K562 (cell line): ENCODE measurements around the gene TSPAN32. TPM values are rescaled to one million over a fixed set of nuclear protein-coding genes. Genes with fewer than 3 reads are reported as not detected.

Experiments used
- CBX8 ChIP-seq: fragments of 200-600 bp; sonication (generic); IDR thresholded peaks from 2 replicates; pipeline ENCODE4 v1.6.1; 2012; ENCODE audit warnings: borderline replicate concordance, mixed run types, low read depth, mild to moderate bottlenecking, moderate library complexity, mixed read lengths, low read length, control low read depth, inconsistent platforms; ENCODE audit not compliant: poor library complexity, severe bottlenecking; ENCODE audit errors: extremely low read depth
- EWSR1 ChIP-seq: fragments of 450-650 bp; IDR thresholded peaks from 2 replicates; pipeline ENCODE4 v1.6.1; 2018; ENCODE audit warnings: borderline replicate concordance, mild to moderate bottlenecking, low read depth, moderate library complexity; ENCODE audit not compliant: partially characterized antibody
- MCM5 ChIP-seq: fragments of 450-650 bp; IDR thresholded peaks from 2 replicates; pipeline ENCODE4 v1.6.1; 2016; ENCODE audit warnings: low read depth
- polyA plus RNA-seq, 8 experiments: library from polyadenylated mRNA; depleted of rRNA in 4 of 8; stranded (reverse) in 5 of 8; unstranded in 3 of 8; fragments of >200 nt; fragmentation: Nextera tagmentation in 2 of 8; fragmentation: Illumina TruSeq in 1 of 8; extraction: Ambion mirVana in 2 of 8; extraction: Trizol in 1 of 8; gene quantifications; 2 replicates each; pipeline versions ENCODE4 v1.2.1 to v1.2.3, GENCODE V29; 2011 to 2014; ENCODE audit warnings: inconsistent platforms in 1 of 8, missing spikeins in 1 of 8
- total RNA-seq, 7 experiments: library from RNA; depleted of rRNA in 6 of 7; stranded (reverse); fragments of >200 nt in 6 of 7; fragmentation: Illumina TruSeq in 2 of 7; extraction: Trizol in 2 of 7; gene quantifications; 2 replicates each; pipeline versions ENCODE4 v1.2.1 to v1.2.3, GENCODE V29; 2011 to 2021; ENCODE audit warnings: low replicate concordance in 1 of 7
- TF ChIP-seq, protein P1 (sequence below), 2 experiments: fragments of 450-650 bp in 1 of 2; sonication (generic) in 1 of 2; formaldehyde crosslinking in 1 of 2; IDR thresholded peaks in 1 of 2; conservative IDR thresholded peaks in 1 of 2; 2 replicates each; pipeline versions ENCODE4 v1.6.1 to v1.8.1; 2016 to 2023; ENCODE audit warnings: mild to moderate bottlenecking in 2 of 2, moderate library complexity in 2 of 2, inconsistent platforms in 1 of 2, missing genetic modification reagents in 1 of 2
- TF ChIP-seq, protein P2 (sequence below), 2 experiments: IDR thresholded peaks; 2 replicates each; pipeline ENCODE4 v1.6.1; 2011; ENCODE audit warnings: borderline replicate concordance in 1 of 2, control low read depth in 1 of 2, low read depth in 1 of 2, low read length in 1 of 2, mild to moderate bottlenecking in 1 of 2, mixed read lengths in 1 of 2, moderate library complexity in 1 of 2; ENCODE audit not compliant: insufficient read depth in 1 of 2, insufficient read length in 1 of 2, poor library complexity in 1 of 2, severe bottlenecking in 1 of 2; ENCODE audit errors: extremely low read depth in 1 of 2

TSPAN32 gene
- total and polyA plus RNA-seq, 9 of the 15 experiments (the other 6 are each of a cell fraction or from before 2014, with no cell fraction given) = 0.21 to 7.3 (median 2.6) TPM

DNA sequence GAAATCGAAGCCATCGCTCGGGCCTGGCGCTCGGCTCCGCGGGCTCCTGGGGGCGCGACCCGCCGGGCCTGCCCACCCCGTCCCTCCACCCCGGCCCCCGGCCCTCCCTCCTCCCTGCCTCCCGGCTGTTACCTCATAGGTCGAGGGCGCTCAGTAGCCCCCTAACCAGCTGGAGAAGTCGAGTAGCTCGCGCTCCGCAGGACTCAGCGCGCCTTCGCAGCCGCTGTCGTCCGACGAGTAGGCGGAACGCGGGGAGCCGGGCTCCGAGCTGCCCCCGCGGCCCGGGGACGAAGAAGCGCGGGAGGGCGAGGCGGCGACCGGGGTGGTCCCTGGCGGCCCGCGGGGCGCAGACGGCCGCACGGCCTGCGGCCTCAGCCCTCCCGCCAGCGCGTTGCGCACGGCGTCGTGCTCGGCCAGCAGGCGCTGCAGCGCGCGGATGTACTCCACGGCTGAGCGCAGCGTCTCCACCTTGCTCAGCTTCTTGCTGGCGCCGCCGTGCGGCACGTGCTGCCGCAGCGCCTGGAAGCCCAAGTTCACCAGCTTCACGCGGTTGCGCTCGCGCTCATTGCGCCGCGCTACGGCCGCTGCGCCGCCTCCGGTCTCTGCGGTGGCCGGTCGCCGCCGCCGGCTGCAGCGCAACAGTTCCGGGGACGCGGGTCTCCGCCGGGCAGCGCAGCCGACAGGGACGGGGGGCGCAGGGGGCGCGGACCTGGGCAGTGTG lies 32.1 kb upstream of the TSPAN32 start (continued):
- TF ChIP-seq MCM5 (no peak), EWSR1 (no peak), CBX8 (no peak)
- TF ChIP-seq, protein P1, sequence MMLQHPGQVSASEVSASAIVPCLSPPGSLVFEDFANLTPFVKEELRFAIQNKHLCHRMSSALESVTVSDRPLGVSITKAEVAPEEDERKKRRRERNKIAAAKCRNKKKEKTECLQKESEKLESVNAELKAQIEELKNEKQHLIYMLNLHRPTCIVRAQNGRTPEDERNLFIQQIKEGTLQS (IDR thresholded peaks at IDR 0.05) = no peak
- TF ChIP-seq, protein P1 (CRISPR knock-in tag; conservative IDR thresholded peaks at IDR 0.05) = no peak
- TF ChIP-seq, protein P2, sequence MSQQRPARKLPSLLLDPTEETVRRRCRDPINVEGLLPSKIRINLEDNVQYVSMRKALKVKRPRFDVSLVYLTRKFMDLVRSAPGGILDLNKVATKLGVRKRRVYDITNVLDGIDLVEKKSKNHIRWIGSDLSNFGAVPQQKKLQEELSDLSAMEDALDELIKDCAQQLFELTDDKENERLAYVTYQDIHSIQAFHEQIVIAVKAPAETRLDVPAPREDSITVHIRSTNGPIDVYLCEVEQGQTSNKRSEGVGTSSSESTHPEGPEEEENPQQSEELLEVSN (IDR thresholded peaks at IDR 0.05; ENCODE audit: borderline replicate concordance in 1 of 2, extremely low read depth in 1 of 2, insufficient read depth in 1 of 2, insufficient read length in 1 of 2, low read depth in 1 of 2, low read length in 1 of 2, poor library complexity in 1 of 2, severe bottlenecking in 1 of 2) = peak; percentile 94 to 99
